Heart left ventricle (tissue), 16 donors: ENCODE results near the gene ARHGAP26. TPM values are rescaled to one million over a fixed set of nuclear protein-coding genes. Genes with fewer than 3 reads are reported as not detected.

ENCODE experiments used
- ATAC-seq, 4 donors: fragments of 200-7000 bp; cut with Tn5 transposase; one replicate each; pipeline ENCODE4 v1.9.1; 2020 to 2022; ENCODE audit warnings: moderate library complexity in 4 of 4, mild to moderate bottlenecking in 3 of 4, moderate number of reproducible peaks in 1 of 4
- DNase-seq, 5 donors: peaks; one replicate each; pipeline ENCODE4 v3.0.0-alpha.2; 2020
- H3K27ac ChIP-seq, 12 donors: fragments of 200-600 bp; sonication (generic) in 4 of 12; one replicate each; pipeline versions ENCODE4 v1.5.0 to v1.8.0; 2016 to 2022; ENCODE audit warnings: mild to moderate bottlenecking in 2 of 12
- H3K27me3 ChIP-seq, 9 donors: fragments of 200-600 bp; sonication (generic) in 2 of 9; one replicate each; pipeline versions ENCODE4 v1.5.1 to v1.8.0; 2016 to 2022; ENCODE audit warnings: mild to moderate bottlenecking in 3 of 9
- H3K36me3 ChIP-seq, 9 donors: fragments of 200-600 bp; sonication (generic) in 2 of 9; one replicate each; pipeline versions ENCODE4 v1.5.0 to v1.8.0; 2018 to 2022; ENCODE audit warnings: mild to moderate bottlenecking in 2 of 9
- H3K4me1 ChIP-seq, 12 donors: fragments of 200-600 bp; sonication (generic) in 4 of 12; one replicate each; pipeline versions ENCODE4 v1.5.0 to v1.8.0; 2016 to 2022; ENCODE audit warnings: mild to moderate bottlenecking in 3 of 12
- H3K4me3 ChIP-seq, 12 donors: fragments of 200-600 bp; sonication (generic) in 4 of 12; one replicate each; pipeline versions ENCODE4 v1.5.0 to v1.8.0; 2017 to 2022; ENCODE audit warnings: mild to moderate bottlenecking in 9 of 12, moderate library complexity in 4 of 12
- H3K9me3 ChIP-seq, 12 donors: fragments of 200-600 bp; sonication (generic) in 4 of 12; one replicate each; pipeline versions ENCODE4 v1.5.0 to v1.8.0; 2016 to 2022; ENCODE audit warnings: mild to moderate bottlenecking in 1 of 12
- POLR2A ChIP-seq, 2 donors: fragments of 450-650 bp; IDR thresholded peaks; one replicate each; pipeline ENCODE4 v1.6.1; 2017; ENCODE audit warnings: antibody characterized with exemption in 2 of 2, mild to moderate bottlenecking in 2 of 2, moderate library complexity in 2 of 2
- WGBS, 4 donors: extraction: QIAGEN DNeasy Blood & Tissue Kit in 2 of 4; methylation state at CpG; one replicate each; pipeline versions ENCODE4 v1.1.5 to v1.1.7; 2013 to 2018; 5-methylcytosine and 5-hydroxymethylcytosine counted together
- intact Hi-C, 10 donors: fragments of 100-400 bp; cut with DNase I; formaldehyde crosslinking; loops; one replicate each; pipeline versions ENCODE4 v1.11.1 to v1.14.2; 2022
- polyA plus RNA-seq, 2 donors: library from polyadenylated mRNA; stranded (reverse); fragments of 200-250 nt; gene quantifications; one replicate each; pipeline ENCODE4 v1.2.3, GENCODE V29; 2013
- total RNA-seq, 9 donors: library from RNA; depleted of rRNA in 2 of 9; stranded (reverse); fragments of >200 nt in 2 of 9; fragmentation: NEBNext Ultra II Directional in 3 of 9; extraction: Animal tissue kit (Norgen Biotek cat#: 25700) in 3 of 9; gene quantifications; one replicate each; pipeline versions ENCODE4 v1.1.0 to v1.2.4, GENCODE V29; 2016 to 2023
- TF ChIP-seq, protein P1 (sequence below), 12 donors: fragments of 200-600 bp; sonication (generic) in 4 of 12; IDR thresholded peaks; one replicate each; pipeline versions ENCODE4 v1.5.0 to v1.8.0; 2018 to 2022; ENCODE audit warnings: antibody characterized with exemption in 12 of 12, mild to moderate bottlenecking in 5 of 12
- donor health status: ischemic (EF 13 %, LVEDD 7.1; RV severe dilation, severe dysfunction).
- donor health status: healthy with polysubstance abuse.
- donor health status: DM: no; HTN: yes; CAD: no.
- donor health status: DM: no; HTN: no; CAD: no.
- donor health status: ischemic (EF 25% LVEDD 6.9; RV normal size, moderate dysfunction).
- donor health status: ischemic (EF 25% LVEDD 5.7; RV mildly dilated, moderate dysfunction).
- donor health status: healthy.
- donor health status: DM: yes; HTN: yes; CAD: no.
- donor health status: ischemic (EF 35%, LVEDD 5.7; RV mildly dilated, moderate dysfunction).
- donor health status: nonischemic (EF 11% LVEDD 7.7; RV severe dilation, severe dysfunction).
- donor health status: DM: yes; HTN: yes; CAD: no.
- donor health status: PGD.
- donor health status: ischemic (EF 29% LVEDD 5.4; RV normal size, mild dysfunction).
- donor health status: nonischemic (EF 23%, LVEDD 6.1; RV moderate dilation, normal function).

Gene ARHGAP26
- total and polyA plus RNA-seq, 11 donors = 11.9 to 52.1 (median 33.7) TPM

DNA sequence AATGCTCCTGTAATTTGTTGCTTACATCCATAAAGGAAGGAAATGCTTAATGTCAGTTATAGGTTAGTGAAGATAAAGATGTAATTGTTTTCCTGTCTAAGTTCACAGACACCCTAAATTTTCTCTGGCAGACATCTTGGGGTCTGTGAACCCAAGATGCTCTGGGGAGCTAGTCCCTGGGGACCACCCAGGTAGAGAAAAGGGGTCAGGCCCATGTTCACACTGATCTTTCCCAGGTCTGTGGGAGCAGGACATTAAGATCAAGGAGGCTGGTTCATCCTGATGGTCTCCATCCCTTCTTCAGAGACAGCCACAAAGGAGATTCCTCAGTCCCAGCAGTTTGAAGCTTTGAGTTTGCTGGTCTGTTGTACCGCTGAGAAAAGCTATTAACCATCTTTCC, 267.5 kb downstream of the ARHGAP26 start:
- TF ChIP-seq, protein P1, sequence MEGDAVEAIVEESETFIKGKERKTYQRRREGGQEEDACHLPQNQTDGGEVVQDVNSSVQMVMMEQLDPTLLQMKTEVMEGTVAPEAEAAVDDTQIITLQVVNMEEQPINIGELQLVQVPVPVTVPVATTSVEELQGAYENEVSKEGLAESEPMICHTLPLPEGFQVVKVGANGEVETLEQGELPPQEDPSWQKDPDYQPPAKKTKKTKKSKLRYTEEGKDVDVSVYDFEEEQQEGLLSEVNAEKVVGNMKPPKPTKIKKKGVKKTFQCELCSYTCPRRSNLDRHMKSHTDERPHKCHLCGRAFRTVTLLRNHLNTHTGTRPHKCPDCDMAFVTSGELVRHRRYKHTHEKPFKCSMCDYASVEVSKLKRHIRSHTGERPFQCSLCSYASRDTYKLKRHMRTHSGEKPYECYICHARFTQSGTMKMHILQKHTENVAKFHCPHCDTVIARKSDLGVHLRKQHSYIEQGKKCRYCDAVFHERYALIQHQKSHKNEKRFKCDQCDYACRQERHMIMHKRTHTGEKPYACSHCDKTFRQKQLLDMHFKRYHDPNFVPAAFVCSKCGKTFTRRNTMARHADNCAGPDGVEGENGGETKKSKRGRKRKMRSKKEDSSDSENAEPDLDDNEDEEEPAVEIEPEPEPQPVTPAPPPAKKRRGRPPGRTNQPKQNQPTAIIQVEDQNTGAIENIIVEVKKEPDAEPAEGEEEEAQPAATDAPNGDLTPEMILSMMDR (IDR thresholded peaks at IDR 0.05) = no peak
- no peak for TF ChIP-seq POLR2A (IDR thresholded peaks at IDR 0.05)

DNA sequence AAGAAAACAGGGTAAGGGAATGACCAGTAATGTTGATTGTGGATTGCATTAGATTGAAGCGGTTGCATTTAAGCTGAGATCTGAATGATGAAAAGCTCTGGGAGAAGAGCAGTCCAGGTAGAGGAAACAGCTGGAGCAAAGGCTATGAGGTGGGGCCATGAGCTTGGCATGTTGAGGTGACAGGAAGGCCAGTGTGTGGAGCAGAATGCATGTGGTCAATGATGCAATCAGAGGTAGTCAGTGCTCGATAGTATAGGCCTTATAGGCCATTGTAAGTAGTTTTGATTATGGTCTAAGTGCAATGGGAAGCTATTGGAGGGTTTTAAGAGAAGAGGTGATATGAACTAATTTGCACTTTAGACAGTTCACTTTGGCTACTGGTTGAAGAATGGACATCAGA, 270.4 kb downstream of the ARHGAP26 start:
- no peaks in the 10 kb centered on the region for H3K9me3 ChIP-seq
- H3K27ac ChIP-seq = no peak overlapping the region
- H3K27me3 ChIP-seq = no peaks in the 10 kb centered on the region
- WGBS, 4 donors = 80 to 88% (median 88%) methylated on average over 2 of the region's 2 CpGs
- no peak overlapping the region for H3K4me3 ChIP-seq
- no peak for DNase-seq
- no peak for TF ChIP-seq POLR2A (IDR thresholded peaks at IDR 0.05)
- TF ChIP-seq, protein P1 (IDR thresholded peaks at IDR 0.05) = no peak
- intact Hi-C loops = no loop called here
- ATAC-seq = no peak
- H3K36me3 ChIP-seq = peaks cover 0 to 59% (median 16%) of the 10 kb centered on the region in 9 donors
- peaks cover 0 to 38% (median 13%) of the 10 kb centered on the region in 12 donors for H3K4me1 ChIP-seq

More for the DNA sequence above, 267.5 kb downstream of the ARHGAP26 start:
- peak overlapping the region in 2 of 12 donors; percentile 4 to 24 for H3K27ac ChIP-seq
- H3K27me3 ChIP-seq = no peaks in the 10 kb centered on the region
- intact Hi-C loops = loop anchor here in 1 of 10 donors (10.0 kb wide), 1 partner anchor 167 kb away; no protein-coding TSS in a partner anchor
- DNase-seq (no peak), ATAC-seq (no peak)
- WGBS, 4 donors = 87 to 95% (median 90%) methylated on average over 1 of the region's 1 CpG
- H3K4me3 ChIP-seq = no peak overlapping the region
- H3K4me1 ChIP-seq = peaks cover 0 to 28% (median 12%) of the 10 kb centered on the region in 12 donors
- H3K36me3 ChIP-seq = peaks cover 0 to 38% (median 7%) of the 10 kb centered on the region in 9 donors
- H3K9me3 ChIP-seq = no peaks in the 10 kb centered on the region

DNA sequence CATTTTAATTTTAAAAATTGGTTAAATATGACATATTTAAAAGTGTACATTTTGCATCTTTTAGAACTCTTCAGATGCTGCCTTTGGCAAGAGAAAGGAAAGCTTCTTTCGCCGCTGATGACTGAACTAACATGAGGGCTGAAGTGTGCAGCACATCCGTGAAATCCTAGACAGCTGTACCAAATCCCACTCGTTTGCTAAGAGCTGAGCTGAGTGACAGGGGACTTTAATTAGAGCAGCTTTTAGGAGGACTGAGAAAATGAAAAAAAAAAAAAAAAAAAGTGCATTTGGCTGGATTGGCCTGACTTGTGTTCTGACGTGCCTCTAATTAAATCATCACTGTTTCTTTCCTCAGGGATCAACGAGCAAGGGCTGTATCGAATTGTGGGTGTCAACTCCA, 271.3 kb downstream of the ARHGAP26 start:
- ATAC-seq (peak in 2 of 4 donors; percentile 26 to 30), DNase-seq (no peak)
- Histone ChIP-seq H3K27me3 (no peaks in the 10 kb centered on the region), H3K36me3 (peaks cover 0 to 59% (median 16%) of the 10 kb centered on the region in 9 donors), H3K9me3 (no peaks in the 10 kb centered on the region), H3K27ac (peak overlapping the region in 10 of 12 donors; percentile 49 to 78 (median 61)), H3K4me1 (peaks cover 0 to 37% (median 13%) of the 10 kb centered on the region in 12 donors), H3K4me3 (no peak overlapping the region)
- no peak for TF ChIP-seq POLR2A (IDR thresholded peaks at IDR 0.05)
- TF ChIP-seq, protein P1 (IDR thresholded peaks at IDR 0.05) = no peak
- intact Hi-C loops = no loop called here
- WGBS, 4 donors = 62 to 70% (median 68%) methylated on average over 7 of the region's 7 CpGs

DNA sequence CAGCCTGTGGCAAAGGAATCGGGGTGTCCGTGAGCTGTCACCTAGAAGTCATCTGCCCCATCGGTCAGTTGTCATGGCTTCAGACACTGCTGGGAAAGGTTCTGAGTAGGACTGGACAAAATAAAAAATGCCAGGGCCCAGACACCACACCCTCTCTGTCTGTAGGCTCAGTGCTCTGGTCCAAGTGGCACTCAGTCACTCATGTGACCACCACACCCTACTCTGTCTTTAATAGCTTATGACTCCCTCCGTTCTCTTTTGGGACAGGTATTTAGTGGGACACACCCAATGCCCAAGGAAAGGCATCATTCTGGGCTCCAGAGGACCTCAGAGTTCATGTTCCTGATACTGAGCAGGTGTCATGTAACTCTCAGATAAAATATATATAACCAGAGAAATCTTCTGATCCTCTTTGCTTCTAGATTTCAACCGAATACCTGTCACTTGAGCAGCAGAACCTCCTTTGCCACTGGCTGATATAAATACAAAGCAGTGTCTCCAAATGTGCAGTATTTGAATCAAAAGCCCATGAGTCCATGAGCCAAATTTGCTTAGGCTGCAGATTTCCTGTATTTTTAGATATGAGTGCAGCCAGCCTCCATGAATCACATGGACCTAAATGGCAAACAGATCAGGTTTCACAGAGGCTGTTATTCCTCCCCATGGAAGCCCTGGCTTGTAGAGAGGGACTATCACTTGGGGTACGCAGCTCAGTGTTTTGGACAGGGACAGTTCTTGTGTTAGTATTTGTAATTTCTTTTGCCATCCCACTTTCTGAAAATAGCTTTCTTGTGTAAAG, 272.0 kb downstream of the ARHGAP26 start:
- no peaks in the 10 kb centered on the region for H3K9me3 ChIP-seq
- intact Hi-C loops = no loop called here
- no peak overlapping the region for H3K4me3 ChIP-seq
- H3K4me1 ChIP-seq = peaks cover 0 to 30% (median 12%) of the 10 kb centered on the region in 12 donors
- DNase-seq (no peak), ATAC-seq (peak; percentile 81 to 89 (median 86))
- no peak for TF ChIP-seq POLR2A (IDR thresholded peaks at IDR 0.05)
- TF ChIP-seq, protein P1 (IDR thresholded peaks at IDR 0.05) = no peak
- peak overlapping the region in 11 of 12 donors; percentile 31 to 78 (median 60) for H3K27ac ChIP-seq
- 57 to 64% (median 59%) methylated on average over 6 of the region's 6 CpGs for WGBS, 4 donors
- H3K27me3 ChIP-seq = no peaks in the 10 kb centered on the region
- peaks cover 0 to 55% (median 16%) of the 10 kb centered on the region in 9 donors for H3K36me3 ChIP-seq
